HEK293 (cell line): Measurements from ENCODE around the gene AKAP14.

ENCODE experiments used
- CTCF ChIP-seq: fragments of 450-650 bp; formaldehyde crosslinking; IDR thresholded peaks from 2 replicates; pipeline ENCODE4 v1.5.1; 2016; ENCODE audit warnings: missing biosample characterization, missing genetic modification characterization
- GLIS1 ChIP-seq: fragments of 450-650 bp; formaldehyde crosslinking; IDR thresholded peaks from 2 replicates; pipeline ENCODE4 v1.5.1; 2016; ENCODE audit warnings: missing biosample characterization, missing genetic modification characterization
- GLIS2 ChIP-seq: fragments of 450-650 bp; formaldehyde crosslinking; IDR thresholded peaks from 2 replicates; pipeline ENCODE4 v1.5.1; 2016; ENCODE audit warnings: missing biosample characterization, missing genetic modification characterization
- HOXC10 ChIP-seq: sonication (generic); formaldehyde crosslinking; IDR thresholded peaks from 2 replicates; pipeline ENCODE4 v1.8.1; 2023; ENCODE audit warnings: mild to moderate bottlenecking, missing genetic modification reagents
- OSR2 ChIP-seq: fragments of 450-650 bp; formaldehyde crosslinking; IDR thresholded peaks from 2 replicates; pipeline ENCODE4 v1.5.1; 2016; ENCODE audit warnings: missing biosample characterization, missing genetic modification characterization
- OVOL3 ChIP-seq: fragments of 450-650 bp; formaldehyde crosslinking; IDR thresholded peaks from 2 replicates; pipeline ENCODE4 v1.5.1; 2016; ENCODE audit warnings: missing biosample characterization, missing genetic modification characterization
- PRDM1 ChIP-seq: fragments of 450-650 bp; formaldehyde crosslinking; IDR thresholded peaks from 2 replicates; pipeline ENCODE4; 2016; ENCODE audit warnings: missing biosample characterization, missing genetic modification characterization
- RBAK ChIP-seq: fragments of 450-650 bp; formaldehyde crosslinking; IDR thresholded peaks from 2 replicates; pipeline ENCODE4 v1.5.1; 2016; ENCODE audit warnings: missing biosample characterization, missing genetic modification characterization
- ZBTB1 ChIP-seq: fragments of 450-650 bp; formaldehyde crosslinking; IDR thresholded peaks from 2 replicates; pipeline ENCODE4 v1.5.1; 2016; ENCODE audit warnings: missing biosample characterization, missing genetic modification characterization
- ZBTB8A ChIP-seq: fragments of 450-650 bp; formaldehyde crosslinking; IDR thresholded peaks from 2 replicates; pipeline ENCODE4 v1.5.1; 2016; ENCODE audit warnings: missing biosample characterization, missing genetic modification characterization
- ZNF10 ChIP-seq: fragments of 450-650 bp; formaldehyde crosslinking; IDR thresholded peaks from 2 replicates; pipeline ENCODE4 v1.5.1; 2017; ENCODE audit warnings: missing biosample characterization, missing genetic modification characterization
- ZNF114 ChIP-seq: fragments of 450-650 bp; formaldehyde crosslinking; IDR thresholded peaks from 2 replicates; pipeline ENCODE4 v1.5.0; 2017; ENCODE audit warnings: missing biosample characterization, missing genetic modification characterization
- ZNF121 ChIP-seq: fragments of 450-650 bp; formaldehyde crosslinking; IDR thresholded peaks from 2 replicates; pipeline ENCODE4 v1.5.1; 2016; ENCODE audit warnings: missing biosample characterization, missing genetic modification characterization
- ZNF157 ChIP-seq: fragments of 450-650 bp; formaldehyde crosslinking; IDR thresholded peaks from 2 replicates; pipeline ENCODE4 v1.5.1; 2016; ENCODE audit warnings: missing biosample characterization, missing genetic modification characterization
- ZNF239 ChIP-seq: fragments of 450-650 bp; formaldehyde crosslinking; IDR thresholded peaks from 2 replicates; pipeline ENCODE4 v1.5.1; 2016; ENCODE audit warnings: missing biosample characterization, missing genetic modification characterization
- ZNF394 ChIP-seq: fragments of 450-650 bp; formaldehyde crosslinking; IDR thresholded peaks from 2 replicates; pipeline ENCODE4 v1.5.1; 2016; ENCODE audit warnings: missing biosample characterization, missing genetic modification characterization, mild to moderate bottlenecking, moderate library complexity, borderline replicate concordance
- ZNF416 ChIP-seq: fragments of 450-650 bp; formaldehyde crosslinking; IDR thresholded peaks from 2 replicates; pipeline ENCODE4 v1.5.1; 2016; ENCODE audit warnings: missing biosample characterization, missing genetic modification characterization
- ZNF48 ChIP-seq: fragments of 450-650 bp; formaldehyde crosslinking; IDR thresholded peaks from 2 replicates; pipeline ENCODE4 v1.5.1; 2016; ENCODE audit warnings: missing biosample characterization, missing genetic modification characterization
- ZNF501 ChIP-seq: fragments of 450-650 bp; formaldehyde crosslinking; IDR thresholded peaks from 2 replicates; pipeline ENCODE4 v1.5.1; 2016; ENCODE audit warnings: missing biosample characterization, missing genetic modification characterization
- ZNF600 ChIP-seq: fragments of 450-650 bp; formaldehyde crosslinking; IDR thresholded peaks from 2 replicates; pipeline ENCODE4 v1.5.1; 2016; ENCODE audit warnings: missing biosample characterization, missing genetic modification characterization
- ZNF610 ChIP-seq: fragments of 450-650 bp; formaldehyde crosslinking; IDR thresholded peaks from 2 replicates; pipeline ENCODE4 v1.5.1; 2016; ENCODE audit warnings: missing biosample characterization, missing genetic modification characterization, borderline replicate concordance
- ZNF623 ChIP-seq: fragments of 450-650 bp; formaldehyde crosslinking; IDR thresholded peaks from 2 replicates; pipeline ENCODE4 v1.5.1; 2016; ENCODE audit warnings: missing biosample characterization, missing genetic modification characterization
- ZNF654 ChIP-seq: fragments of 450-650 bp; formaldehyde crosslinking; IDR thresholded peaks from 2 replicates; pipeline ENCODE4 v1.5.1; 2016; ENCODE audit warnings: low read depth, missing biosample characterization, missing genetic modification characterization
- ZNF664 ChIP-seq: fragments of 450-650 bp; formaldehyde crosslinking; IDR thresholded peaks from 2 replicates; pipeline ENCODE4 v1.5.1; 2016; ENCODE audit warnings: missing biosample characterization, missing genetic modification characterization
- ZNF843 ChIP-seq: fragments of 450-650 bp; formaldehyde crosslinking; IDR thresholded peaks from 2 replicates; pipeline ENCODE4 v1.5.1; 2016; ENCODE audit warnings: missing biosample characterization, missing genetic modification characterization
- ZSCAN5A ChIP-seq: fragments of 450-650 bp; formaldehyde crosslinking; IDR thresholded peaks from 2 replicates; pipeline ENCODE4 v1.5.1; 2016; ENCODE audit warnings: missing biosample characterization, missing genetic modification characterization
- TF ChIP-seq, protein P1 (sequence below): fragments of 450-650 bp; formaldehyde crosslinking; conservative IDR thresholded peaks from 2 replicates; pipeline ENCODE4 v1.5.1; 2016; ENCODE audit warnings: low read depth, missing biosample characterization, missing genetic modification characterization
- TF ChIP-seq, protein P2 (sequence below): fragments of 450-650 bp; formaldehyde crosslinking; IDR thresholded peaks from 2 replicates; pipeline ENCODE4 v1.5.1; 2016; ENCODE audit warnings: missing biosample characterization, missing genetic modification characterization, low read depth
- TF ChIP-seq, protein P3 (sequence below): fragments of 450-650 bp; formaldehyde crosslinking; IDR thresholded peaks from 2 replicates; pipeline ENCODE4 v1.5.1; 2016; ENCODE audit warnings: missing biosample characterization, missing genetic modification characterization
- TF ChIP-seq, protein P4 (sequence below): fragments of 450-650 bp; formaldehyde crosslinking; IDR thresholded peaks from 2 replicates; pipeline ENCODE4 v1.5.1; 2017; ENCODE audit warnings: missing biosample characterization, missing genetic modification characterization

Gene AKAP14

DNA sequence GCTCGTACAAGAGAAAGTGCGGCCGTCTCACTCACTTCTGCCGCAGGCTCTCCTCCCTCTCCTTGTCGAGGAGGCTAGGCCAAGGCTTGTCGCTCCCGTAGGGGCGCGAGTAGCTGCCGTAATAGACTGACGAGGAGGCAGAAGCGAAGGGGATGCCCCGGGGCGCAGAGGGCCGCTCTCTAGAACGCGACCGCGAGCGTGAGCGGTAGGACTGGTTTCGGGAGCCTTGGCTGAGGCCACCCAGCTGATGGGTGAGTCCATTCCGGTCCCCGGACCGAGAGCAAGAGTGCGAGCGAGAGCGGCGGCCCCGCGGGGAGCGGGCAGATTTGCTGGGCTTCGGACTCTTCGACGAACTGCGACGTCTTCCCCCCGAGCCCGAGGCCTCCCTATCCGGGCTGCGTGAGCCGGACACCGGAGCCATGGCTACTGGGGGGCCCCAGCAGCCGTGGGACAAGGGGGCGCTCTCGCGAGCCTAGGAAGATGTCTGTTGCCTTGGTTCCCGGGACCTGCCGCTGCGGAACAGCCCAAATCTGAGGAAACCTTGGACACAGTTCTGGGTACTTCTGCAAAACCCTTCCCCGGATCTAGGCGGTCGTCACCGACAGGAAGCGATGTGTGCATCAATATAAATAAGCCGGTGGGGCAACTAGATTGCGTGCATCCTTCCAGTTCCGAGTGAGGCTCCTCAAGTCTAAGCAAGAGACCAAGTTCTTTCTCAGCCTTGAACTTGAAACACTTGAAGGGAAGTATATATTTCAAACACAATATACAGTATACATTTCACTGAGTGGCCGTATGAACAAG lies 47.7 kb downstream of the AKAP14 start, which contains the start of gene NKAP (continued):
- TF ChIP-seq, protein P1, sequence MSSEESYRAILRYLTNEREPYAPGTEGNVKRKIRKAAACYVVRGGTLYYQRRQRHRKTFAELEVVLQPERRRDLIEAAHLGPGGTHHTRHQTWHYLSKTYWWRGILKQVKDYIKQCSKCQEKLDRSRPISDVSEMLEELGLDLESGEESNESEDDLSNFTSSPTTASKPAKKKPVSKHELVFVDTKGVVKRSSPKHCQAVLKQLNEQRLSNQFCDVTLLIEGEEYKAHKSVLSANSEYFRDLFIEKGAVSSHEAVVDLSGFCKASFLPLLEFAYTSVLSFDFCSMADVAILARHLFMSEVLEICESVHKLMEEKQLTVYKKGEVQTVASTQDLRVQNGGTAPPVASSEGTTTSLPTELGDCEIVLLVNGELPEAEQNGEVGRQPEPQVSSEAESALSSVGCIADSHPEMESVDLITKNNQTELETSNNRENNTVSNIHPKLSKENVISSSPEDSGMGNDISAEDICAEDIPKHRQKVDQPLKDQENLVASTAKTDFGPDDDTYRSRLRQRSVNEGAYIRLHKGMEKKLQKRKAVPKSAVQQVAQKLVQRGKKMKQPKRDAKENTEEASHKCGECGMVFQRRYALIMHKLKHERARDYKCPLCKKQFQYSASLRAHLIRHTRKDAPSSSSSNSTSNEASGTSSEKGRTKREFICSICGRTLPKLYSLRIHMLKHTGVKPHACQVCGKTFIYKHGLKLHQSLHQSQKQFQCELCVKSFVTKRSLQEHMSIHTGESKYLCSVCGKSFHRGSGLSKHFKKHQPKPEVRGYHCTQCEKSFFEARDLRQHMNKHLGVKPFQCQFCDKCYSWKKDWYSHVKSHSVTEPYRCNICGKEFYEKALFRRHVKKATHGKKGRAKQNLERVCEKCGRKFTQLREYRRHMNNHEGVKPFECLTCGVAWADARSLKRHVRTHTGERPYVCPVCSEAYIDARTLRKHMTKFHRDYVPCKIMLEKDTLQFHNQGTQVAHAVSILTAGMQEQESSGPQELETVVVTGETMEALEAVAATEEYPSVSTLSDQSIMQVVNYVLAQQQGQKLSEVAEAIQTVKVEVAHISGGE (tag by site-specific recombination), result peak; percentile 100
- TF ChIP-seq HOXC10 (CRISPR knock-in tag), result no peak
- TF ChIP-seq ZNF600 (tag by site-specific recombination), result peak; percentile 47; the same call in 1 of the 2 replicates
- TF ChIP-seq ZNF501 (tag by site-specific recombination), result peak; percentile 78
- 0 out of 2 replicates have a peak, but pooled peaks have one; percentile 19 for TF ChIP-seq ZNF10 (tag by site-specific recombination)
- TF ChIP-seq ZBTB1 (tag by site-specific recombination), result no peak
- TF ChIP-seq ZNF394 (tag by site-specific recombination), result peak; percentile 60
- TF ChIP-seq, protein P2, sequence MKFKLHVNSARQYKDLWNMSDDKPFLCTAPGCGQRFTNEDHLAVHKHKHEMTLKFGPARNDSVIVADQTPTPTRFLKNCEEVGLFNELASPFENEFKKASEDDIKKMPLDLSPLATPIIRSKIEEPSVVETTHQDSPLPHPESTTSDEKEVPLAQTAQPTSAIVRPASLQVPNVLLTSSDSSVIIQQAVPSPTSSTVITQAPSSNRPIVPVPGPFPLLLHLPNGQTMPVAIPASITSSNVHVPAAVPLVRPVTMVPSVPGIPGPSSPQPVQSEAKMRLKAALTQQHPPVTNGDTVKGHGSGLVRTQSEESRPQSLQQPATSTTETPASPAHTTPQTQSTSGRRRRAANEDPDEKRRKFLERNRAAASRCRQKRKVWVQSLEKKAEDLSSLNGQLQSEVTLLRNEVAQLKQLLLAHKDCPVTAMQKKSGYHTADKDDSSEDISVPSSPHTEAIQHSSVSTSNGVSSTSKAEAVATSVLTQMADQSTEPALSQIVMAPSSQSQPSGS (tag by site-specific recombination), result peak; percentile 55; the same call in 1 of the 2 replicates
- no peak for TF ChIP-seq OVOL3 (tag by site-specific recombination)
- no peak for TF ChIP-seq ZNF239 (tag by site-specific recombination)
- TF ChIP-seq, protein P3, sequence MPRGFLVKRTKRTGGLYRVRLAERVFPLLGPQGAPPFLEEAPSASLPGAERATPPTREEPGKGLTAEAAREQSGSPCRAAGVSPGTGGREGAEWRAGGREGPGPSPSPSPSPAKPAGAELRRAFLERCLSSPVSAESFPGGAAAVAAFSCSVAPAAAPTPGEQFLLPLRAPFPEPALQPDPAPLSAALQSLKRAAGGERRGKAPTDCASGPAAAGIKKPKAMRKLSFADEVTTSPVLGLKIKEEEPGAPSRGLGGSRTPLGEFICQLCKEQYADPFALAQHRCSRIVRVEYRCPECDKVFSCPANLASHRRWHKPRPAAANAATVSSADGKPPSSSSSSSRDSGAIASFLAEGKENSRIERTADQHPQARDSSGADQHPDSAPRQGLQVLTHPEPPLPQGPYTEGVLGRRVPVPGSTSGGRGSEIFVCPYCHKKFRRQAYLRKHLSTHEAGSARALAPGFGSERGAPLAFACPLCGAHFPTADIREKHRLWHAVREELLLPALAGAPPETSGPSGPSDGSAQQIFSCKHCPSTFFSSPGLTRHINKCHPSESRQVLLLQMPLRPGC (tag by site-specific recombination), result peak; percentile 58
- peak; percentile 91; the same call in 1 of the 2 replicates for TF ChIP-seq PRDM1
- peak; percentile 72 for TF ChIP-seq CTCF (tag by site-specific recombination)
- no peak for TF ChIP-seq ZNF121 (tag by site-specific recombination)
- TF ChIP-seq ZBTB8A (tag by site-specific recombination), result peak; percentile 64
- peak; percentile 18 for TF ChIP-seq ZNF654 (tag by site-specific recombination)
- peak; percentile 59; the same call in 1 of the 2 replicates for TF ChIP-seq OSR2 (tag by site-specific recombination)
- no peak for TF ChIP-seq ZNF114 (tag by site-specific recombination)
- TF ChIP-seq, protein P4, sequence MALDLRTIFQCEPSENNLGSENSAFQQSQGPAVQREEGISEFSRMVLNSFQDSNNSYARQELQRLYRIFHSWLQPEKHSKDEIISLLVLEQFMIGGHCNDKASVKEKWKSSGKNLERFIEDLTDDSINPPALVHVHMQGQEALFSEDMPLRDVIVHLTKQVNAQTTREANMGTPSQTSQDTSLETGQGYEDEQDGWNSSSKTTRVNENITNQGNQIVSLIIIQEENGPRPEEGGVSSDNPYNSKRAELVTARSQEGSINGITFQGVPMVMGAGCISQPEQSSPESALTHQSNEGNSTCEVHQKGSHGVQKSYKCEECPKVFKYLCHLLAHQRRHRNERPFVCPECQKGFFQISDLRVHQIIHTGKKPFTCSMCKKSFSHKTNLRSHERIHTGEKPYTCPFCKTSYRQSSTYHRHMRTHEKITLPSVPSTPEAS (tag by site-specific recombination), result peak; percentile 43
- TF ChIP-seq ZNF416 (tag by site-specific recombination), result no peak
- 0 out of 2 replicates have a peak, but pooled peaks have one; percentile 49 for TF ChIP-seq ZNF843 (tag by site-specific recombination)
- TF ChIP-seq GLIS1 (tag by site-specific recombination), result peak; percentile 29; the same call in 1 of the 2 replicates
- no peak for TF ChIP-seq ZNF48 (tag by site-specific recombination)
- peak; percentile 79; the same call in 1 of the 2 replicates for TF ChIP-seq ZSCAN5A
- TF ChIP-seq ZNF157 (tag by site-specific recombination), result no peak
- TF ChIP-seq ZNF610, result peak; percentile 71; the same call in 1 of the 2 replicates
- peak; percentile 53 for TF ChIP-seq ZNF664 (tag by site-specific recombination)
- 0 out of 2 replicates have a peak, but pooled peaks have one; percentile 15 for TF ChIP-seq ZNF623 (tag by site-specific recombination)
- TF ChIP-seq GLIS2 (tag by site-specific recombination), result peak; percentile 90
- no peak for TF ChIP-seq RBAK (tag by site-specific recombination)
